ENCODE data around the gene YBX1.
"Not testable (repeated sequence)": the region's sequence is repeated elsewhere in the genome, so short reads cannot be mapped to it uniquely, and the experiment has no call there.

YBX1 gene

DNA sequence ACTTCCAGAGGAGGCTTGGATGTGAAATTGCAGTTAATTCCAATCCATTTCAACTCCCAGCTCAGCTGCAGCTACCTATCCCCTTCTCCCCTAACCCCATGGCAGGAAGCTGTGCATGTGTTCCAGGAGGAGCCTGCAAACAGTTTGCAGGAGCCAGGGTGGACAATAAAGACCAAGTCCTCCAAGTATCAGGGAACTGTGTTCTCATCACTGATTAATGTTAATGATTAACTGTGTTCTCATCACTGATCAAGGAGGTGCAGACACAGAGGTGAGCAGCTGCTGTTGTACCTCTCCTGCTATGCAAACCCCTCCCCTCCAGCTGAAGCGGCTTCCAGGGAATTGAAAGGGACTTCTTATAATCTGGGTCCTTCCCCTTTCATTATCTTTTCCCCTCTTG lies 38.6 kb downstream of the YBX1 start:
- no peaks in the 10 kb centered on the region for H3K4me1 ChIP-seq (ENCODE audit: control insufficient read depth, insufficient read depth, low read length, poor library complexity, severe bottlenecking)
- no peaks in the 10 kb centered on the region for H3K9me3 ChIP-seq (ENCODE audit: control insufficient read depth, low read length)
- H3K27ac ChIP-seq (ENCODE audit: low read depth, low read length, severe bottlenecking): no peak overlapping the region
- H3K36me3 ChIP-seq (ENCODE audit: control insufficient read depth, insufficient read depth, low read length): peaks cover 10% of the 10 kb centered on the region
- no peak overlapping the region for H3K4me3 ChIP-seq (ENCODE audit: extremely low read depth, insufficient read depth, low read length, poor library complexity, severe bottlenecking)
- 100% methylated on average over 1 of the region's 1 CpG; no CpG with 5 or more reads in 1 of the 2 experiments for WGBS, 2 experiments (ENCODE audit: insufficient coverage in 2 of 2)

- H3K4me1 ChIP-seq (ENCODE audit: control insufficient read depth, insufficient read depth, low read length, poor library complexity, severe bottlenecking): no peaks in the 10 kb centered on the region
- WGBS, 2 experiments (ENCODE audit: insufficient coverage in 2 of 2): 100% methylated on average over 1 of the region's 3 CpGs; no CpG with 5 or more reads in 1 of the 2 experiments
- H3K27ac ChIP-seq (ENCODE audit: low read depth, low read length, severe bottlenecking): no peak overlapping the region
- H3K36me3 ChIP-seq (ENCODE audit: control insufficient read depth, insufficient read depth, low read length): no peaks in the 10 kb centered on the region
- H3K4me3 ChIP-seq (ENCODE audit: extremely low read depth, insufficient read depth, low read length, poor library complexity, severe bottlenecking): no peak overlapping the region
- no peaks in the 10 kb centered on the region for H3K9me3 ChIP-seq (ENCODE audit: control insufficient read depth, low read length)
These were observed 39.7 kb downstream of the YBX1 start for GRCh38 chr1:42721926-42722325.

DNA sequence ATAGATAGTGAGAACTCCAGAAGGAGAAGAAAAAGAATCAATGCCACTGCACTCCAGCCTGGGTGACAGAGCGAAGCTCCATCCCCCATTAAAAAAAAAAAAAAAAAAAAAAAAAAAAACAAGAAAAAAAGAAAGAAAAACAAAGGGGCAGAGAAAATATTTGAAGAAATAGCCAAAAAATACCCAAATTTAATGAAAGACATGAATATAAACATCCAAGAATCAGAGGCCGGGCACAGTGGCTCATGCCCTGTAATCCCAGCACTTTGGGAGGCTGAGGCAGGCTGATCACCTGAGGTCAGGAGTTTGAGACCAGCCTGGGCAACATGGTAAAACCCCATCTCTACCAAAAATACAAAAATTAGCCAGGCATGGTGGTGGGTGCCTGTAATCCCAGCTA lies 40.2 kb downstream of the YBX1 start:
- H3K9me3 ChIP-seq (ENCODE audit: control insufficient read depth, low read length); H3K36me3 ChIP-seq (ENCODE audit: control insufficient read depth, insufficient read depth, low read length); H3K27ac ChIP-seq (ENCODE audit: low read depth, low read length, severe bottlenecking); H3K4me3 ChIP-seq (ENCODE audit: extremely low read depth, insufficient read depth, low read length, poor library complexity, severe bottlenecking); H3K4me1 ChIP-seq (ENCODE audit: control insufficient read depth, insufficient read depth, low read length, poor library complexity, severe bottlenecking): not testable (repeated sequence)
- WGBS, 2 experiments (ENCODE audit: insufficient coverage in 2 of 2): 80% methylated on average over 1 of the region's 2 CpGs; no CpG with 5 or more reads in 1 of the 2 experiments

DNA sequence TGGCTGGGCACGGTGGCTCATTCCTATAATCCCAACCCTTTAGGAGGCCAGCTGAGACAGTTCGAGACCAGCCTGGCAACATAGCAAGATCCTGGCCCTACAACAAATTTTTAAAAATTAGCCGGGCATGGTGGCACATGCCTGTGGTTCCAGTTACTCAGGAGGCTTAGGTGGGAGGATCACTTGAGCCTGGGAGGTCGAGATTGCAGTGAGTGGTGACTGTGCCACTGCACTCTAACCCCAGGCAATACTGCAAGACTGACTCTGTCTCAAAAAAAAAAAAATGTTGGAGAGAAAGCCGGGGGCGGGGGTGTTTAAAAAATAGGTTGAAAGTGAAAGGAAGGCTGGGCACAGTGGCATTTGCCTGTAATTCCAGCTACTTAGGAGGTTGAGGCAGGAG lies 41.3 kb downstream of the YBX1 start:
- no peaks in the 10 kb centered on the region for H3K9me3 ChIP-seq (ENCODE audit: control insufficient read depth, low read length)
- no peak overlapping the region for H3K27ac ChIP-seq (ENCODE audit: low read depth, low read length, severe bottlenecking)
- no peak overlapping the region for H3K4me3 ChIP-seq (ENCODE audit: extremely low read depth, insufficient read depth, low read length, poor library complexity, severe bottlenecking)
- no peaks in the 10 kb centered on the region for H3K4me1 ChIP-seq (ENCODE audit: control insufficient read depth, insufficient read depth, low read length, poor library complexity, severe bottlenecking)
- H3K36me3 ChIP-seq (ENCODE audit: control insufficient read depth, insufficient read depth, low read length): no peaks in the 10 kb centered on the region
- WGBS, 2 experiments (ENCODE audit: insufficient coverage in 2 of 2): 96 to 100% methylated on average over 2 to 6 of the region's 6 CpGs

- WGBS, 2 experiments (ENCODE audit: insufficient coverage in 2 of 2): 100% methylated on average over 1 of the region's 4 CpGs; no CpG with 5 or more reads in 1 of the 2 experiments
- H3K9me3 ChIP-seq (ENCODE audit: control insufficient read depth, low read length); H3K4me1 ChIP-seq (ENCODE audit: control insufficient read depth, insufficient read depth, low read length, poor library complexity, severe bottlenecking); H3K27ac ChIP-seq (ENCODE audit: low read depth, low read length, severe bottlenecking); H3K36me3 ChIP-seq (ENCODE audit: control insufficient read depth, insufficient read depth, low read length); H3K4me3 ChIP-seq (ENCODE audit: extremely low read depth, insufficient read depth, low read length, poor library complexity, severe bottlenecking): not testable (repeated sequence)
These were observed 43.6 kb downstream of the YBX1 start for GRCh38 chr1:42725820-42726219.

GRCh38 chr1:42730002-42730401 lies 47.8 kb downstream of the YBX1 start:
- Histone ChIP-seq H3K4me3 (ENCODE audit: extremely low read depth, insufficient read depth, low read length, poor library complexity, severe bottlenecking) (no peak overlapping the region), H3K27ac (ENCODE audit: low read depth, low read length, severe bottlenecking) (no peak overlapping the region), H3K4me1 (ENCODE audit: control insufficient read depth, insufficient read depth, low read length, poor library complexity, severe bottlenecking) (no peaks in the 10 kb centered on the region), H3K9me3 (ENCODE audit: control insufficient read depth, low read length) (no peaks in the 10 kb centered on the region), H3K36me3 (ENCODE audit: control insufficient read depth, insufficient read depth, low read length) (no peaks in the 10 kb centered on the region)
- WGBS, 2 experiments (ENCODE audit: insufficient coverage in 2 of 2): no CpG with 5 or more reads among the region's 3 CpGs

DNA sequence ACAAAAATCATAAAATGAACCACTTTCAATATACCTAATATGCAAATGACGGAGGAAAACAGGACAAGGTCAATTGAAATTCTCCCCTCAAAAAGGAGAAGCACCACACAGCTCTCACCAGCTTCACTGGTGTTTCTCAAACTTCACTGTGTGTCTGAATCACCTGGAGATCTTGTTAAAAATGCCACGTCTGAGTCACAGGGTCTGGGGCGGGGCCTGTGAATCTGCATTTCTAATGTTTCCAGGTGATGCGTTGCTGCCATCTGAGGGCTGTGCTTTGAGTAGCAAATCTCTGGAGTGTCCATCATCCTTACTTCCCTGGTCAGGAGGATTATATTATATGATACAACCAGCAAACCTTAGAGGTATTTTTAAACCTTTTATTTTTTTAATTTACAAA lies 48.8 kb downstream of the YBX1 start:
- H3K36me3 ChIP-seq (ENCODE audit: control insufficient read depth, insufficient read depth, low read length): no peaks in the 10 kb centered on the region
- no peak overlapping the region for H3K4me3 ChIP-seq (ENCODE audit: extremely low read depth, insufficient read depth, low read length, poor library complexity, severe bottlenecking)
- WGBS, 2 experiments (ENCODE audit: insufficient coverage in 2 of 2): 33 to 100% methylated on average over 1 of the region's 4 CpGs
- no peaks in the 10 kb centered on the region for H3K9me3 ChIP-seq (ENCODE audit: control insufficient read depth, low read length)
- H3K27ac ChIP-seq (ENCODE audit: low read depth, low read length, severe bottlenecking): no peak overlapping the region
- peaks cover 2% of the 10 kb centered on the region for H3K4me1 ChIP-seq (ENCODE audit: control insufficient read depth, insufficient read depth, low read length, poor library complexity, severe bottlenecking)

DNA sequence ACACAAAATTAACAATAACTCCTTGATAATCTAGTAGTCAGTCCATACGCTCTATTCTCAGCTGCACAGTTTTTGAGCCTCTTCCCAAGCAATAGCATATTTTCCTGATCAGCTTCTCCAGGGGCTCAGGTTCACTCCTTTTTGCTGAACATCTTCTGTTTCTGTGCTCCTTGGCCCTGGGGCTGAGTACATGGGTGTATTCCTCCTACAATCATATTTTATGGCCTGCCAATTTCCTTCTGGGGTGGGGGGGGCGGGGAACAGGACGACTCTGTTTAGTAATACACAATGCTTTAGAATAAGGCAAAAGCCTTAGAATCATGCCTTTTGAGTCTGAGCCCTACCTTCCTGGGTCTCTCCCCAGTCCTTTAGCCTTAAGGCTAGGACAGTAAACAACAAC lies 49.4 kb downstream of the YBX1 start:
- H3K36me3 ChIP-seq (ENCODE audit: control insufficient read depth, insufficient read depth, low read length): no peaks in the 10 kb centered on the region
- peaks cover 2% of the 10 kb centered on the region for H3K4me1 ChIP-seq (ENCODE audit: control insufficient read depth, insufficient read depth, low read length, poor library complexity, severe bottlenecking)
- 92 to 100% methylated on average over 1 of the region's 3 CpGs for WGBS, 2 experiments (ENCODE audit: insufficient coverage in 2 of 2)
- H3K9me3 ChIP-seq (ENCODE audit: control insufficient read depth, low read length): no peaks in the 10 kb centered on the region
- H3K27ac ChIP-seq (ENCODE audit: low read depth, low read length, severe bottlenecking): no peak overlapping the region
- no peak overlapping the region for H3K4me3 ChIP-seq (ENCODE audit: extremely low read depth, insufficient read depth, low read length, poor library complexity, severe bottlenecking)

GRCh38 chr1:42732126-42732680 lies 50.0 kb downstream of the YBX1 start:
- Histone ChIP-seq H3K27ac (ENCODE audit: low read depth, low read length, severe bottlenecking) (no peak overlapping the region), H3K36me3 (ENCODE audit: control insufficient read depth, insufficient read depth, low read length) (no peaks in the 10 kb centered on the region), H3K4me3 (ENCODE audit: extremely low read depth, insufficient read depth, low read length, poor library complexity, severe bottlenecking) (no peak overlapping the region), H3K4me1 (ENCODE audit: control insufficient read depth, insufficient read depth, low read length, poor library complexity, severe bottlenecking) (peaks cover 2% of the 10 kb centered on the region), H3K9me3 (ENCODE audit: control insufficient read depth, low read length) (no peaks in the 10 kb centered on the region)
- WGBS, 2 experiments (ENCODE audit: insufficient coverage in 2 of 2): 89 to 96% methylated on average over 6 to 7 of the region's 10 CpGs

GRCh38 chr1:42733415-42734200 lies 51.4 kb downstream of the YBX1 start:
- Histone ChIP-seq H3K4me1 (ENCODE audit: control insufficient read depth, insufficient read depth, low read length, poor library complexity, severe bottlenecking) (peaks cover 2% of the 10 kb centered on the region), H3K27ac (ENCODE audit: low read depth, low read length, severe bottlenecking) (no peak overlapping the region), H3K36me3 (ENCODE audit: control insufficient read depth, insufficient read depth, low read length) (no peaks in the 10 kb centered on the region), H3K9me3 (ENCODE audit: control insufficient read depth, low read length) (no peaks in the 10 kb centered on the region), H3K4me3 (ENCODE audit: extremely low read depth, insufficient read depth, low read length, poor library complexity, severe bottlenecking) (no peak overlapping the region)
- 88 to 89% methylated on average over 11 to 12 of the region's 12 CpGs for WGBS, 2 experiments (ENCODE audit: insufficient coverage in 2 of 2)

Measured in mesodermal cell (in vitro differentiated cells).